Measurements from ENCODE around the gene ZCCHC18.
"Not testable (repeated sequence)": the region's sequence is repeated elsewhere in the genome, so short reads cannot be mapped to it uniquely, and the experiment has no call there.

The ZCCHC18 gene

DNA sequence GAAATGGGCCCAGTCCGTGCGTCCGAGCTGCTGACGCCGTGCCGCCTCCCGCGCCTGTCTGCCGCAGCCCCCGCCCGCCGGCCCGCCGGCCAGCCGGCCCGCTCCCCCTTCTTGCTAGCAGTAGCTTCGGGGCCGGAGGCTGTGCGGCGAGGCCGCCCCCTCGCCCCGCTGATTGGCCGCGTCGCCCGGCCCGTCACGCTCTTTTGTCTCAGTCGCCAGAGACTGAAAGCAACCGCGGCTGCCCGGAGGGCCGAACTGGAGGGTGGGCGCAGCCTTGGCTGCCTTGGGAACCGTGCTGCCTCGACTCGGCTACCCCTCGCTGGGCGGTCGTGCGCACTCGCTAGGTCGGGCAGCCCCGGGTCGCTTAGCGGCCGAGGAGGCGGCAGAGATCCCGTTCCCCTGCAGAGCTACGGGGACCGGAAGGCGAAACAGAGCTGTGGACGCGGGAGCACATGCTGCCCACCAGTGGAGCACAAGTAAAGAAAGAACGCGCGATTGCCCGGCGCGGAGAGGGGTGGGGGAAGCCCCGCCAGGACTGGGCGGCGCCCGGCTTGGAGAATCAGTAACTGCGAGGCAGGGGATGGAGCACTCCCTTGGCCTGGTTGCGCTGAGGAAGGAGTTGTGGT is at the start of gene ZCCHC18:
Gene ZCCHC18 (plus strand): TSS at position 198 of the 626 bp plus-strand sequence. CDS start 1,589 bp downstream, outside the sequence.
- no peak for DNase-seq (ENCODE audit: low spot score)

GRCh38 chrX:104062636-104063035 is 49.7 kb upstream of the ZCCHC18 start:
- not testable (repeated sequence) for DNase-seq (ENCODE audit: low spot score)

- DNase-seq (ENCODE audit: low spot score), result not testable (repeated sequence)
These were observed 36.4 kb upstream of the ZCCHC18 start, which contains the start of gene TMSB15C for GRCh38 chrX:104075778-104076445. Gene TMSB15C (minus strand): TSS chrX:104076236.

- DNase-seq (ENCODE audit: low spot score), result not testable (repeated sequence)
These were observed 34.5 kb upstream of the ZCCHC18 start for GRCh38 chrX:104077854-104078253.

- DNase-seq (ENCODE audit: low spot score), result no peak
These were observed 28.3 kb upstream of the ZCCHC18 start for GRCh38 chrX:104084063-104084462.

DNA sequence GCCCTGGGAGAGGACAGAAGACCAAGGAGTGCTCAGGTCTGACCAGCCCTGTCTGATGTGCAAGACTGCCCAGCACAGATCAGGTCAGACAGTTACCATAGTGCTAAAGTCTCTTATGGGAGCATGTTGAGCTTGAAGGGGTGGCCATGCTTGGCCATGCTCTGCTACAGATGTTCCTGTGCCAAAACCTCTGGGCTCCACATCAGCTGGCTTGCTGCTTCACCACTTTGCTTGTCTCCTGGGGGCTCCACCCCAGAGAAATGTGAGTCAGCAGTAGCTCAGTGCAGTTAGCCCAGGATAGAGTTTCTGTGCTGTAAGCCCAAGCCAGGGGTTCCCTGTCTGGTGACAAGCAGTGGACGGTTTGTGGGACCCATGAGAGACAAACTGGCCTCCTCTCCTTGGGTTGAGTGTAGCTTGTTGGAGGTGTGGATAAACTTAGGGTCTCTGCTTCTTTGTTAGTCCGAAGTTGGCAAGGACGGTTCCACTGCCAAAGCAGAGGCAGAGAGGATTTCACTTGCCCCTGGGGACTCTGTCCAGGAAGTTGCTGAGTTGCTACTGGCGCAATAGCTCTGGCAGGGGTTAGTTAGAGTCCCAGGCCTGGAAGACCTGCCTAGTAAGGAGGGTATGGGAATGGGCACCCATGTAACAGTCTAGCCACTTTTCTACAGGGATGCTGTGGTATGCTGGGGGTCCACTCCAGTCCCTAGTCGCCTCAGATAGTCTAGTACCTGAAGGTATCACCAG is 27.6 kb upstream of the ZCCHC18 start:
- DNase-seq (ENCODE audit: low spot score), result no peak

DNA sequence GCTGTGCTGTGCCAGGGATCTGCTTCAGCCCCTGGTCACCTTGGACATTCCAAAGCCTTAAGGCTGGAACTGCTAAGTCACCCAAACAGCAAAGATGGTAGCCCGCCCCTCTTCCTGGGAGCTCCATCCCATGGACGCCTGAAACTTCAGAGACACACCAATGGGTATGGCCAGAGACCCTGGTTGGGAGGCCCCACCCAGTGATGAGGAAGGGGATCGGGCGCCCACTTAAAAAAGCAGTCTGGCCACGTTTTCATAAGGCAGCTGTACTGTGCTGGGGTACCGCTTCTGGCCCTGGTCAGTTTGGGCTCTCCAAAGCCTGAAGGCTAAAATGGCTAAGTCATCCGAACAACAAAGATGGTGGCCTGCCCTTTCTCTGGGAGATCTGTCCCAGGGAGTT is 26.8 kb upstream of the ZCCHC18 start:
- no peak for DNase-seq (ENCODE audit: low spot score)

GRCh38 chrX:104085919-104086318 is 26.4 kb upstream of the ZCCHC18 start:
- DNase-seq (ENCODE audit: low spot score), result no peak

GRCh38 chrX:104098151-104098808 is 14.0 kb upstream of the ZCCHC18 start:
- DNase-seq (ENCODE audit: low spot score), result peak; percentile 85

- no peak for DNase-seq (ENCODE audit: low spot score)
These were observed 13.4 kb upstream of the ZCCHC18 start for GRCh38 chrX:104098919-104099318.

GRCh38 chrX:104104676-104105075 is 7.6 kb upstream of the ZCCHC18 start:
- no peak for DNase-seq (ENCODE audit: low spot score)

GRCh38 chrX:104105330-104106262 is 6.7 kb upstream of the ZCCHC18 start:
- DNase-seq (ENCODE audit: low spot score), result no peak

DNA sequence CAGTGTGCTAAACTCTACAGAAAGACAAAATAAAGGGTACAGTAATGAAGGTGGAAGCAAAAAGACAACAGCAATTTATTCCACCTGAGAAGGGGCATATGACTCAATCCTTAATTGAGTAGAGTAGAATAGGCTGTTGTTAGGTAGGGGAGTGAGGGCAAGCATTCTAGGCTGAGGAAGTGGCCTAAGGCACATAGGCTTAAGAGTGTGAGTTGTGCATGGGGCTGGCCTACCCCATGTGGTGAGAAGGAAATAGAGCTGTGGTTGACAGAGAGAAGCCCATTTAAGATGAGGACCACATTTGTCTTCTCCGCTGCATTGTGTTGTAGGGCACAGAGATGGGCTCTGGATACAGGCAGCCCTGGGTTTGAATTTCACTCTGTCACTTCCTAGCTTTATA is 3.4 kb upstream of the ZCCHC18 start:
- DNase-seq (ENCODE audit: low spot score), result no peak

GRCh38 chrX:104110491-104111240 is 1.7 kb upstream of the ZCCHC18 start:
- DNase-seq (ENCODE audit: low spot score), result not testable (repeated sequence)

DNA sequence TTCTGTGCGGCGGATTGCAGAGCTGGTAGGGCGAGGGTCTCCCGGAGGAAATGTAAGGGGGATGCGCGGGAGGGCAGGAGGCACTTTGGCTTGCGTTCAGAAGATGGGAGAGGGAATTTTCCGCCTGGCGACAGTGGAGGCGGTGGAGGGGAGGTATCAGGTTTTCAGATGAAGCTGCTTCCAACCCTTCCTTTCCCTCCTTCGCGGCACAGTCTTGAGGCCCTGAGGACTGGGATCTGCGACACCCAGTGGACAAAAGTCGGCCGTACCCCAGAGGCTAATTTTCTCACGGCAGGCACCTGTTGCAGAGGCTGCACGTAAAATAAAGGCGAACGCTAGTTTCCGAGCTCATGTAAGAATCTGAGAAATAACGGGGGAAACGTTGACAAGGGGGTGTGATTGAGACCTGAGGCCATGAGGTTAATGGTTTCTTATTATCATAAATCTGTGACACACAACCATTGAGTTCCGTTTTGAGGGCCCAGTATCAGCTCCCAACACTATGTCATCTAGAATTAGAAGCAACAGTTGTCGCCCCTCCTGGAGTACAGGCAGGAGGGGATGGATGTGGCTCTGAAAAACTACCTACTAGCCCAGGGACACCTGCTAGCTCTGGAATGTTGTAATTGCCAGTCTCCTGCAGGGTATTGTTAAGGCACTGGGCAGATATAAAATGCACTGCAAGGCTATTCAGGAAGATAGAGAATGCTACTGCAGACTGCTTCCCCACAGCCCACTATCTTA is 1.1 kb downstream of the ZCCHC18 start:
- peak; percentile 46 for DNase-seq (ENCODE audit: low spot score)

DNA sequence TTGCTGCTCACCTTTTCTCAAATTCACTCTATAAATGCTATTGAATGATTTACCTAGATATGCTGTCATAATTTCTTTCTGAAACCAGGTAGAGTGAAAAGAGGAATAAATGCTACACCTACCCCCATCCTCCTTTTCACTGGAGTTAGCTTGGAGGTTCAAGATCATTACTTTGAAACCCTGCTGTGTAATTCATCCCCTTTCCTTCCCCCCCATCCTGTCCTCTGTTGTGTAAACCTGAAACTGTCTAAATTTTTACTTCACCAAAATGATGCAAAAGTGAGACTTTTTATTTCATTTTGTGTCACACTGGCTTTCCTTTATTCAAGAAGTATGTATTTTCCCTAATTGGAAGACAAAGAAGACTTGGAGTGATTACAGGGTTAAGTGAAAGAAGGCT is 5.4 kb downstream of the ZCCHC18 start:
- no peak for DNase-seq (ENCODE audit: low spot score)

DNA sequence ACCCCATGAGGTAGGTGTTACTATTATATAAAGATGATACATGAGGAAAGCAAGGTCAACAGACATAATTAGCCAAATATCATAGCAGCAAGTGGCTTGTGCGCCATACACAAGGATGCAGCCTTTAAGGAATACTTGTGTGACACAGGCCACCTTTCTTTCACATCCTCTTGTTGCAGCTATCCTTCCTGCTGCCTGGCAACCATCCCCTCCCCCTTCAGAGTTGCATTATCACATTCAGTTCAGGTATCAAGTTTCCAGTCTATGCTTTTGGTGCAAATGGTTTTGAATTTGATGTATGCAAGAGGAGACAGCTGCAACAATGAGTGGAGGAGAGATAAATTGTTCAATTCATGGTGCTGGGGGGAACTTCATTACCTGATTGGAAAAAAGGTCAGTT is 6.4 kb downstream of the ZCCHC18 start:
- DNase-seq (ENCODE audit: low spot score), result no peak

GRCh38 chrX:104122829-104123228 is 10.5 kb downstream of the ZCCHC18 start:
- no peak for DNase-seq (ENCODE audit: low spot score)

- no peak for DNase-seq (ENCODE audit: low spot score)
These were observed 14.5 kb downstream of the ZCCHC18 start for GRCh38 chrX:104126856-104127255.

DNA sequence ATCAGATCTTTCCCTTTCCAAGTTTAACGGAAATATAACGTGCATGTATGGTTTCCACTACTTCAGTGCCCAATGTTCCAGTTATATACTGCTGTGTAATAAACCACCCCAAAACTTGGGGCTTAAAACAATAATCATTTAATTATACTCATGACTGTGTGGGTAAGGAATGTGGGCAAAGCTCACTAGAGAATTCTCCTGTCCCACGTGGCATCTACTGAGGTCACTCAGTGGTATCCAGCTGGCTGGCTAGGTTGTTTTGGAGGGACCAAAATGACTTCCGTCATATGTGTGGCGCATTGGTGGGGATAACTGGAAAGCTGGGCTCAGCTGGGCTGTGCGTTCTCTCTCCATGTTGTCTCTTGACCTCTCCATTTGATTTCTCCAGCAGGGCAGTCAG is 18.5 kb downstream of the ZCCHC18 start:
- DNase-seq (ENCODE audit: low spot score), result no peak

Measured in pons (tissue), 1 donor.